HepG2 (cell line): ENCODE results near the gene ABCC1. TPM values are rescaled to one million over a fixed set of nuclear protein-coding genes. Genes with fewer than 3 reads are reported as not detected.

ENCODE experiments used
- CC2D1A ChIP-seq: sonication (generic); formaldehyde crosslinking; IDR thresholded peaks from 2 replicates; pipeline ENCODE4 v1.8.1; 2023; ENCODE audit warnings: mild to moderate bottlenecking, missing genetic modification reagents
- CSRNP1 ChIP-seq: sonication (generic); formaldehyde crosslinking; IDR thresholded peaks from 2 replicates; pipeline ENCODE4 v1.8.1; 2023; ENCODE audit warnings: mild to moderate bottlenecking, missing genetic modification reagents
- IRF2 ChIP-seq: IDR thresholded peaks from 2 replicates; pipeline ENCODE4 v1.6.1; 2018; ENCODE audit warnings: missing genetic modification reagents, missing compliant biosample characterization
- KLF9 ChIP-seq: IDR thresholded peaks from 2 replicates; pipeline ENCODE4 v1.6.1; 2016; ENCODE audit warnings: low read depth
- MATR3 ChIP-seq: sonication (generic); formaldehyde crosslinking; IDR thresholded peaks from 2 replicates; pipeline ENCODE4 v1.4.0; 2020; ENCODE audit warnings: missing genetic modification reagents
- MYC ChIP-seq: sonication (generic); formaldehyde crosslinking; IDR thresholded peaks from 2 replicates; pipeline ENCODE4 v1.9.0; 2021; ENCODE audit warnings: missing genetic modification reagents, borderline replicate concordance
- ZBTB1 ChIP-seq: sonication (generic); formaldehyde crosslinking; IDR thresholded peaks from 2 replicates; pipeline ENCODE4 v1.4.0; 2020; ENCODE audit warnings: missing genetic modification reagents, borderline replicate concordance
- ZFY ChIP-seq: sonication (generic); formaldehyde crosslinking; IDR thresholded peaks from 2 replicates; pipeline ENCODE4 v1.4.0; 2020; ENCODE audit warnings: missing genetic modification reagents
- ZFYVE20 ChIP-seq: sonication (generic); formaldehyde crosslinking; IDR thresholded peaks from 2 replicates; pipeline ENCODE4 v1.8.0; 2023; ENCODE audit warnings: low read depth, mild to moderate bottlenecking, moderate library complexity, missing genetic modification reagents, borderline replicate concordance
- ZIK1 ChIP-seq: sonication (generic); formaldehyde crosslinking; IDR thresholded peaks from 2 replicates; pipeline ENCODE4 v1.5.0; 2020; ENCODE audit warnings: mild to moderate bottlenecking, low read depth, missing genetic modification reagents, borderline replicate concordance
- ZNF18 ChIP-seq: sonication (generic); formaldehyde crosslinking; IDR thresholded peaks from 2 replicates; pipeline ENCODE4 v1.8.0; 2022; ENCODE audit warnings: mild to moderate bottlenecking, missing genetic modification reagents; ENCODE audit not compliant: insufficient replicate concordance
- ZNF256 ChIP-seq: sonication (generic); formaldehyde crosslinking; conservative IDR thresholded peaks from 2 replicates; pipeline ENCODE4 v1.4.0; 2020; ENCODE audit warnings: missing genetic modification reagents
- ZNF264 ChIP-seq: sonication (generic); formaldehyde crosslinking; IDR thresholded peaks from 2 replicates; pipeline ENCODE4 v1.4.0; 2020; ENCODE audit warnings: missing genetic modification reagents
- ZNF446 ChIP-seq: sonication (generic); formaldehyde crosslinking; IDR thresholded peaks from 2 replicates; pipeline ENCODE4 v1.5.0; 2020; ENCODE audit warnings: mild to moderate bottlenecking, missing genetic modification reagents
- ZNF609 ChIP-seq: sonication (generic); formaldehyde crosslinking; IDR thresholded peaks from 2 replicates; pipeline ENCODE4 v1.4.0; 2020; ENCODE audit warnings: mild to moderate bottlenecking, missing genetic modification reagents, borderline replicate concordance
- ZNF703 ChIP-seq: sonication (generic); formaldehyde crosslinking; IDR thresholded peaks from 2 replicates; pipeline ENCODE4 v1.5.1; 2020; ENCODE audit warnings: missing genetic modification reagents, mild to moderate bottlenecking, moderate library complexity, borderline replicate concordance
- ZNF704 ChIP-seq: sonication (generic); formaldehyde crosslinking; IDR thresholded peaks from 2 replicates; pipeline ENCODE4 v1.8.1; 2023; ENCODE audit warnings: mild to moderate bottlenecking, inconsistent platforms, moderate library complexity, missing genetic modification reagents, borderline replicate concordance
- ZNF792 ChIP-seq: IDR thresholded peaks from 2 replicates; pipeline ENCODE4 v1.6.1; 2016
- ZSCAN12 ChIP-seq: sonication (generic); formaldehyde crosslinking; IDR thresholded peaks from 2 replicates; pipeline ENCODE4 v1.9.0; 2021; ENCODE audit warnings: mild to moderate bottlenecking, missing genetic modification reagents
- ZSCAN21 ChIP-seq: sonication (generic); formaldehyde crosslinking; IDR thresholded peaks from 2 replicates; pipeline ENCODE4 v1.8.0; 2022; ENCODE audit warnings: mild to moderate bottlenecking, missing genetic modification reagents, moderate library complexity, borderline replicate concordance
- polyA plus RNA-seq, 8 experiments: library from polyadenylated mRNA; depleted of rRNA in 3 of 8; stranded (reverse) in 7 of 8; unstranded in 1 of 8; fragments of >200 nt; fragmentation: Illumina TruSeq in 4 of 8; extraction: Trizol in 4 of 8; gene quantifications; 2 replicates each; pipeline versions ENCODE4 v1.2.1 to v1.2.3, GENCODE V29; 2011 to 2016; ENCODE audit warnings: low read depth in 4 of 8, missing spikeins in 1 of 8, mixed read lengths in 1 of 8; ENCODE audit not compliant: insufficient read depth in 1 of 8
- total RNA-seq, 5 experiments: library from RNA; depleted of rRNA; stranded (reverse); fragments of >200 nt; fragmentation: Illumina TruSeq; extraction: Trizol; gene quantifications; 2 replicates each; pipeline ENCODE4 v1.2.3, GENCODE V29; 2016; ENCODE audit warnings: low read depth in 1 of 5

The ABCC1 gene
- total and polyA plus RNA-seq, 2 of the 13 experiments (the other 11 are each of a cell fraction or from before 2014, with no cell fraction given) = 13.0 to 30.6 TPM

- TF ChIP-seq ZNF792 (CRISPR knock-in tag) = no peak
- 0 out of 2 replicates have a peak, but pooled peaks have one; percentile 33 for TF ChIP-seq ZNF264 (CRISPR knock-in tag)
- TF ChIP-seq ZNF703 (CRISPR knock-in tag) = peak; percentile 71; the same call in 1 of the 2 replicates
- no peak for TF ChIP-seq ZSCAN21 (CRISPR knock-in tag)
- no peak for TF ChIP-seq CC2D1A (CRISPR knock-in tag)
- peak; percentile 27; the same call in 1 of the 2 replicates for TF ChIP-seq MYC (CRISPR knock-in tag)
- no peak for TF ChIP-seq ZSCAN12 (CRISPR knock-in tag)
- no peak for TF ChIP-seq MATR3
- TF ChIP-seq ZNF446 = no peak
- no peak for TF ChIP-seq ZFYVE20 (CRISPR knock-in tag)
- TF ChIP-seq ZNF704 (CRISPR knock-in tag) = no peak
- no peak for TF ChIP-seq ZNF18 (CRISPR knock-in tag)
- no peak for TF ChIP-seq ZNF256 (CRISPR knock-in tag)
- peak; percentile 53; the same call in 1 of the 2 replicates for TF ChIP-seq ZNF609 (CRISPR knock-in tag)
- TF ChIP-seq IRF2 (CRISPR knock-in tag) = no peak
- TF ChIP-seq CSRNP1 (CRISPR knock-in tag) = no peak
- TF ChIP-seq KLF9 (CRISPR knock-in tag) = no peak
- no peak; the same call in 1 of the 2 replicates for TF ChIP-seq ZIK1 (CRISPR knock-in tag)
- TF ChIP-seq ZFY (CRISPR knock-in tag) = no peak
- TF ChIP-seq ZBTB1 (CRISPR knock-in tag) = no peak
Measured at GRCh38 chr16:16014329-16015224, 65.2 kb downstream of the ABCC1 start (continued).
